Measurements from ENCODE around the gene METRN.

Gene METRN

DNA sequence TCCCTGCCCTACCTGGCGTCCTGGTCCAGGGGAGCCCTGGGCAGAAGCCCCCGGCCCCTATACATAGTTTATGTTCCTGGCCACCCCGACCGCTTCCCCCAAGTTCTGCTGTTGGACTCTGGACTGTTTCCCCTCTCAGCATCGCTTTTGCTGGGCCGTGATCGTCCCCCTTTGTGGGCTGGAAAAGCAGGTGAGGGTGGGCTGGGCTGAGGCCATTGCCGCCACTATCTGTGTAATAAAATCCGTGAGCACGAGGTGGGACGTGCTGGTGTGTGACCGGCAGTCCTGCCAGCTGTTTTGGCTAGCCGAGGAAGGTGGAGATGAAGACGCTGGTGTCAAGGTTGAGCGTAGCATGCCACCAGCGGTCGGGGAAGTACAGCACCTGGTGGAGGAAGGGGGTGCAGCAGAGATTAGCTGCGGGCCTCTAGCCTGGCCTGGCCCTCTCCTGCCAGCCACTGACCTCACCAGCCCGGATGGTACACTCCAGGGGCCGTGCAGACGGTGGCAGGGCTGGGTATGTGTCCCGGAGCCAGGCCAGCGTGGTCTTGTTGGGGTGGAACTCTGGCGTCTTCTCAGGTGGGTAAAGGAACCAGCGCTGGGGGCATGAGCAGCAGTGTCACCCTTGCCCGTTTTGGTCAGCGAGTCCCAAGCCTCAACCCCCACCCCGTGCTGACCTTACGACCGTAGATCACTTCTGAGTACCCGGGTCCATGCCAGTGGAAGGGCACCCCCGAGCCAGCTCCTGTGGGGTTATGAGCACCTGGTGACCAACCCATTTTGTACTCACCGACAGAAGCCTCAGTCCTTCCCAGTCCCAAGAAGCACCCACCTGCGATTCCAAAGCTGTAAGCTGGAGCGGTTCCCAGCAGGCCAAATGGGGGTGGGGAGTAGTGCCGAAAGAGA, 32.2 kb upstream of the METRN start:
- no peak for DNase-seq (ENCODE audit: extremely low read depth, low read depth)
- TF ChIP-seq CTCF (IDR thresholded peaks at IDR 0.05; ENCODE audit: low read depth, low read length, missing control alignments): no peak
- peak overlapping the region; percentile 83 for H3K4me3 ChIP-seq (replicated peaks; ENCODE audit: low read depth, low read length)

DNA sequence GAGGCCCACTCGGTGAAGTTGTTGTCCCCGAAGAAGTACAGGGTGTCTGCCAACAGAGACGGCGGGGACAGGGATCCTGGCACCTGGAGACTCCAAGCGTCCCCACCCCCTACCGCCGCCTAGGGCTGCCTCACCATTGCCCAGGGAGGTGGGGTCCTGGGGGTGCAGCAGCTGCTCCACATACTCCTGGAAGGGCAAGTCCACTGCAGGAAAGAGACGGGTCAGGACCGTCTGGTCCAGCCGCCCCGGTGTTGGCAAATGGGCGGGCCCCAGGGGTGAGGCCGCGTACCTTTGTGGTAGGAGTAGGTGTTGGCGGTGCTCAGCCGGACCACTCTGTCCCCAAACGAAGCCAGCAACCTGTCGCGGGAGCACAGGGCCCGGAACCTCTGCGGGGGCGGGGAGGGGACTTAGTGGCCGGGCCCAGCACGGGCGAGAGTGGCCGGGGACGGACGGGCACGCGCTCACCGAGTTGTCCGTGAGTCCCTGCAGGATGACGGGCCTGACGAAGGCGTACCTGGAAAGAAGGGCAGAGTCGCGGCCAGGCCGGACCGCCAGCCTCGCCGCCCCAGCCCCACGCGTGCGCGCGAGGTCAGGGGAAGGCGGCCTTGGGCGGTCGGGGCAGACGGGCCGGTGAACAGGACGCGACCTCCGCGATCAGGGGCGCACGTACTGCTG, 31.4 kb upstream of the METRN start:
- DNase-seq (ENCODE audit: extremely low read depth, low read depth): no peak
- peak overlapping the region; percentile 83 for H3K4me3 ChIP-seq (replicated peaks; ENCODE audit: low read depth, low read length)
- no peak for TF ChIP-seq CTCF (IDR thresholded peaks at IDR 0.05; ENCODE audit: low read depth, low read length, missing control alignments)

DNA sequence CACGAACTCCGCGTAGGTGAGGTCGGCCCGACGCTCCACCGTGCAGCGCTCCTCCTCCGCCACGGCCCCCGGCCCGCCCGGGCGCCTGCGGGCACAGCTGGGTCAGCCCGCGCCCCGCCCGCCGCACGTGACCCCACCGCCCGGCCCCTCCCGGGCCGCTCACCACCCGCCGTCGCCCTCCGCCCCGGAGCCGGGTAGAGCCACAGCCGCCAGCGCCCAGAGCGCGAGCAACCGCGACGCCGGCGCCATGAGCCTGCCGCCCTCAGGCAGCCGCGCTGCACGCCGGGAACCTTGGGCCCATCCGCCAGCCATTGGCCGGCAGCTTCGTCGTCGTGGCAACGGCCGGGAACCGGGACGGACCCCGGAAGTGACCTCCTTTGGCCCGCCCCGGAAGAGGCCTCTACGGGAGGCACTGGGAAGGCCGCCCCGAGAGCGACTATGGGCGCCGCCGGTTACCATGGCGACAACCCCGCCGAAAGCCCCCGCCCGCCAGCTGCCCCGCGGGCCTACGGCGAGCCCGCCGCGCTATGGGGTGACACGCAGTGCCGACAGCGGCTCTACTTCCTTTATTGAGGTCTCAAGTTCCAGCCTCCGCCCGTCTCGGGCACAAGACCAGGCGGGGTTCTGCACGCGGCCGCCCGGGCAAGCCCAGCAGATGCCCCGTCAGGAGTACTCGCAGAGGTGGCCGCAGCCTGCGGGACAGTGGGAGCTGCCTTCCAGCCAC, 30.7 kb upstream of the METRN start, which contains the start of gene JMJD8:
TSS of gene JMJD8 (minus strand) at position 264 of the 724 bp plus-strand sequence. CDS start at position 249, 15 bp downstream.
- peak within 1 kb of the TSS; percentile 83 for H3K4me3 ChIP-seq (replicated peaks; ENCODE audit: low read depth, low read length)
- DNase-seq (ENCODE audit: extremely low read depth, low read depth): peak; percentile 75
- TF ChIP-seq CTCF (IDR thresholded peaks at IDR 0.05; ENCODE audit: low read depth, low read length, missing control alignments): no peak

GRCh38 chr16:684961-685696, 29.8 kb upstream of the METRN start:
- no peak for TF ChIP-seq CTCF (IDR thresholded peaks at IDR 0.05; ENCODE audit: low read depth, low read length, missing control alignments)
- no peak overlapping the region for H3K4me3 ChIP-seq (replicated peaks; ENCODE audit: low read depth, low read length)
- DNase-seq (ENCODE audit: extremely low read depth, low read depth): no peak

- peak; percentile 52 for TF ChIP-seq CTCF (IDR thresholded peaks at IDR 0.05; ENCODE audit: low read depth, low read length, missing control alignments)
- no peak overlapping the region for H3K4me3 ChIP-seq (replicated peaks; ENCODE audit: low read depth, low read length)
- DNase-seq (ENCODE audit: extremely low read depth, low read depth): no peak
Observed at GRCh38 chr16:685967-686366, 29.0 kb upstream of the METRN start.
